Measurements from ENCODE around the gene MEGF10. TPM values are rescaled to one million over a fixed set of nuclear protein-coding genes. Genes with fewer than 3 reads are reported as not detected.
A peak's percentile ranks its signal among the peaks of the same experiment; 100 is the strongest.

Gene MEGF10
- total and polyA plus RNA-seq, 10 of the 15 experiments (the other 5 are each of a cell fraction or from before 2014, with no cell fraction given) = 0.03 to 0.21 (median 0.05) TPM; not detected in 5

GRCh38 chr5:127410959-127411358 is 120.4 kb downstream of the MEGF10 start (continued):
- TF ChIP-seq CEBPB (IDR thresholded peaks at IDR 0.05; ENCODE audit: borderline replicate concordance in 1 of 2, low read depth in 2 of 2, low read length in 2 of 2) (no peak), TCF7 (IDR thresholded peaks at IDR 0.05; ENCODE audit: borderline replicate concordance) (no peak), PBX3 (IDR thresholded peaks at IDR 0.05; ENCODE audit: insufficient replicate concordance, low read depth, low read length) (no peak), TCF3 (IDR thresholded peaks at IDR 0.05; ENCODE audit: borderline replicate concordance, insufficient read depth, low read depth, low read length) (no peak), PAX5 (IDR thresholded peaks at IDR 0.05; ENCODE audit: borderline replicate concordance, low read depth, low read length) (no peak)

- ChIA-PET CTCF (interaction anchor here (1.1 to 1.4 kb wide), 2 partner anchors 11 to 872 kb away, joined by 3 read pairs; no protein-coding TSS in a partner anchor), POLR2A (no interaction called here), SMC1A (ENCODE audit: uncharacterized antibody, unreplicated experiment) (no interaction called here), RAD21 (ENCODE audit: unreplicated experiment) (no interaction called here)
- H4K20me1 ChIP-seq (ENCODE audit: control insufficient read depth, insufficient read depth) = no peaks in the 10 kb centered on the region
- WGBS (ENCODE audit: insufficient coverage, insufficient replicate concordance, low lambda C conversion rate, missing lambda C conversion rate) = 52% methylated on average over 5 of the region's 5 CpGs
- BruUV-seq (replicated peaks) = no TSS peak
- no peak overlapping the region for H3K9ac ChIP-seq (ENCODE audit: control insufficient read depth, insufficient read depth, low read length)
- H2AFZ ChIP-seq (ENCODE audit: control insufficient read depth, low read depth, low read length) = peak overlapping the region; percentile 44; the same call in 1 of the 2 replicates
- no peak overlapping the region for H3K4me3 ChIP-seq
- H3K4me1 ChIP-seq (ENCODE audit: control insufficient read depth, insufficient read depth, low read length) = peaks cover 11% of the 10 kb centered on the region
- H3K36me3 ChIP-seq (ENCODE audit: control insufficient read depth in 2 of 2, insufficient read depth in 2 of 2, low read length in 1 of 2) = no peaks in the 10 kb centered on the region
- no peaks in the 10 kb centered on the region for H3K79me2 ChIP-seq (ENCODE audit: control insufficient read depth, insufficient read depth, low read length)
- no peak; the same call in 2 of the 3 replicates for ATAC-seq
- no peaks in the 10 kb centered on the region for H3K9me3 ChIP-seq (replicated peaks; ENCODE audit: control insufficient read depth, insufficient read depth, low read length)
- H3K27me3 ChIP-seq (replicated peaks in 1 of 2; ENCODE audit: control insufficient read depth in 2 of 2, insufficient read depth in 2 of 2, low read length in 1 of 2) = no peaks in the 10 kb centered on the region
- FAIRE-seq = no peak
- H3K27ac ChIP-seq (ENCODE audit: control insufficient read depth, insufficient read depth) = peak overlapping the region; percentile 17; the same call in 1 of the 2 replicates
- in situ Hi-C loops (cut with MboI) (no loop called here), intact Hi-C loops (cut with micrococcal nuclease; ENCODE audit: unreplicated experiment) (no loop called here)
- no peak for DNase-seq (ENCODE audit: low read depth, low spot score)
- TF ChIP-seq JUNB (IDR thresholded peaks at IDR 0.05) (peak; percentile 53), RUNX3 (IDR thresholded peaks at IDR 0.05; ENCODE audit: low read length) (peak; percentile 21; the same call in 1 of the 2 replicates), FOXM1 (IDR thresholded peaks at IDR 0.05; ENCODE audit: low read depth, low read length) (peak; percentile 54), CREM (IDR thresholded peaks at IDR 0.05; ENCODE audit: low read depth) (0 out of 2 replicates have a peak, but pooled peaks have one; percentile 22), MEF2B (IDR thresholded peaks at IDR 0.05; ENCODE audit: partially characterized antibody, poor library complexity, severe bottlenecking) (peak; percentile 12), CHD1 (IDR thresholded peaks at IDR 0.05; ENCODE audit: low read depth, low read length) (no peak), NFIC (IDR thresholded peaks at IDR 0.05; ENCODE audit: low read depth, low read length) (peak; percentile 24; the same call in 1 of the 2 replicates), BCL11A (IDR thresholded peaks at IDR 0.05; ENCODE audit: low read depth, low read length) (no peak)
- H3K4me2 ChIP-seq (ENCODE audit: control insufficient read depth, insufficient read depth) = no peak overlapping the region
Measured at GRCh38 chr5:127411381-127411780, 120.8 kb downstream of the MEGF10 start.
